NCI-H446 treated with DMSO at 0.1 percent for 48 hours (cell line): Measurements from ENCODE around the gene PROM1.

Experiments used
- DNase-seq: peaks from one replicate; lab custom pipeline; 2025; lab: John Stamatoyannopoulos, UW

Gene PROM1, protein sequence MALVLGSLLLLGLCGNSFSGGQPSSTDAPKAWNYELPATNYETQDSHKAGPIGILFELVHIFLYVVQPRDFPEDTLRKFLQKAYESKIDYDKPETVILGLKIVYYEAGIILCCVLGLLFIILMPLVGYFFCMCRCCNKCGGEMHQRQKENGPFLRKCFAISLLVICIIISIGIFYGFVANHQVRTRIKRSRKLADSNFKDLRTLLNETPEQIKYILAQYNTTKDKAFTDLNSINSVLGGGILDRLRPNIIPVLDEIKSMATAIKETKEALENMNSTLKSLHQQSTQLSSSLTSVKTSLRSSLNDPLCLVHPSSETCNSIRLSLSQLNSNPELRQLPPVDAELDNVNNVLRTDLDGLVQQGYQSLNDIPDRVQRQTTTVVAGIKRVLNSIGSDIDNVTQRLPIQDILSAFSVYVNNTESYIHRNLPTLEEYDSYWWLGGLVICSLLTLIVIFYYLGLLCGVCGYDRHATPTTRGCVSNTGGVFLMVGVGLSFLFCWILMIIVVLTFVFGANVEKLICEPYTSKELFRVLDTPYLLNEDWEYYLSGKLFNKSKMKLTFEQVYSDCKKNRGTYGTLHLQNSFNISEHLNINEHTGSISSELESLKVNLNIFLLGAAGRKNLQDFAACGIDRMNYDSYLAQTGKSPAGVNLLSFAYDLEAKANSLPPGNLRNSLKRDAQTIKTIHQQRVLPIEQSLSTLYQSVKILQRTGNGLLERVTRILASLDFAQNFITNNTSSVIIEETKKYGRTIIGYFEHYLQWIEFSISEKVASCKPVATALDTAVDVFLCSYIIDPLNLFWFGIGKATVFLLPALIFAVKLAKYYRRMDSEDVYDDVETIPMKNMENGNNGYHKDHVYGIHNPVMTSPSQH

DNA sequence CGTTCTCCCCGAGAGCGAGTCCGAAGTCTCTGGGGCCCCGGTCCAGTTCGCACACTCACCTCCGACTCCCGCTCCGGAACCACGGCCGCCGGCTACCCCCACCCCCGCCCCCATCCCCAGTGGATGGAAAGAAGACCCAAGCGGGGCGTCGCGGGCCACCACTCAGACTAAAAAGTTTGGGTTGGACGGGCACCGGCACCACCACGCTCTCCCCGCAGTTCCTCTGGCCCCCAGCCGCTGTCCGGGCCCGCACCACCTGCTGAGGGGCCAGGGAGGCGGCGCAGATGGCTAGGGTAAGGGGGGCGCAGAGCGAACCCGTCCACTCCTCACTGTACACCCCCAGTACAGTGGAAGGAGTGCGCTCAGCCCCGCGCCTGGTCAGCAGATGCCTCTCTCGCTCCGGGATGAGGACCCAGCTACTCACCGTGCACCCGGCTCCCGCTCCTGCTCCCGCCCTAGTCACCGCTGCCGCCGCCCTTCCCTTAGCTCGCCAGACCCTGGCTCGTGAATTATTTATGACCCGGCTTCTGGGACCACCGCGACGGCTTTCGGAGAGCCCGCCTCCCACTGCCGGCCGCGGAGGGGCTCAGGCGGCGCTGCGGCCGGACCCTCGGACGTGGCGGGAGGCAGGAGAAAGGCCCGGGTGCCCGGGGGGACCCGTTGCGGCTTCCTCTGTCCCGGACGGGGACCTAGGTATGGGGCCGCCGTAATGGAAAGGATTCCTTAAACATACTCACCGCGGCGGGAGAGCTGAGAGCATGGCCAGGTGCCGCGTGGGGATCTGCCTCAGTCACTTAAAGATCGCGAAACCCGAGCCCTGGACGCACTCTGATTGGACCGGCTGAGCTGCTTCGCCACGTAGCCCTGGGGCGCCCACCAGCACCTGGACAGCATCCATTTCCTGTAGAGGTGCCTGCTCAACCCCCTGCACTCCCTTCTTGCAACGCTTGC lies at the start of gene PROM1:
TSS of gene PROM1 (minus strand) at position 783 of the 951 bp plus-strand sequence. CDS start 8,117 bp downstream, outside the sequence.
- DNase-seq: no peak

DNA sequence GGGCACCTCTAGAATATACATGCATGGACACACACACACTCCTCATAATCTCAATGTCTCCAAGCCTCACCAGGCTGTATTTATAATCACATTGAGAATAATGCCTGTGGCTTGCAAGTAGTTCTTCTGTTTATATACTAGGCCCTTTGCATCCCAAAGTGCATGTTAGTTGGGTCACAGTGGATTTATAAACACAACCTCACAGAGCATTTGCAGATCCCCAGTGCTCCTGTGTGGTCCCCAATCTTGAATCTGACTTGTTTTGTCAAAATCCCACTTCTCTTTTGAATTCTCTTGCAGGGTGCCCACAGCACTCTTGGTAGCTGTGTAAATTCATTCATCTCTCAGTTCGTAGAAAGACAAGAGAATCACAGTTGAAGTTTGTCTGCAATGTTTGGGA lies 49.6 kb upstream of the PROM1 start:
- no peak for DNase-seq

DNA sequence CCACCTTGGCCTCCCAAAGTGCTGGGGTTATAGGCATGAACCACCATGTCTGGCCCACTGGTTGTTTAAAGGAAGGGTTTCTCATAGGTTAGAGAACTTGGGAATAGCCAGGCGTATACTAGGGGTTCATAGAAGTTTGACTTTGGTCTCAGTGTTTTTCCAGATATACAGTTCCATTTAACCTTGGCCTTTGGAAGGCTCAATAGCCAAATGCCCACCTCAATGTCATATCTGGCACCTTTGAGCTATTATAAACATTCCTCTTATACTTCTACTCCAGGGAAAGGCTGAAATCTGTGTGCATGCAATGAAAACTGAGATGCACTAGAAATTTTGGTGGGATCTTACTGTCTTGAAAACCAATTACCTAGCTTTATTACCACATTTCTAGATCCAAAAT lies 47.5 kb upstream of the PROM1 start:
- no peak for DNase-seq

DNA sequence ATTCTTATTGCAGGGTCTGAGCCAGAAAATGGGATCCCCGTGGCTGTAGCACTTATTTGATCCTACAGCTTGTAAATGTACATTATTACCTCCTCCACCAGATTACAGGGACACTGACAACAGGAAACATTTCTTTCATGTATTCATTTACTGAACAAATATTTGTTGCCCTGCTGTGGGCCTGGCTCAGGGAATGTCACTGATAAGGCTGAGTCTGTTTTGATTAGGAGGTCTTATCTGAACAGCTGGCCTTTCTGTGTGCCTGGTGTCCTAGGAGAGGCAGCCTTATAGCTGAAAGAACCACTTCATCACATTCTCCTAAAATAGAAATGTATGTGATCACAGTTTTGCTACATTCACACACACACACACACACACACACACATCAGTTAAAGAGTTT lies 45.5 kb upstream of the PROM1 start:
- no peak for DNase-seq

DNA sequence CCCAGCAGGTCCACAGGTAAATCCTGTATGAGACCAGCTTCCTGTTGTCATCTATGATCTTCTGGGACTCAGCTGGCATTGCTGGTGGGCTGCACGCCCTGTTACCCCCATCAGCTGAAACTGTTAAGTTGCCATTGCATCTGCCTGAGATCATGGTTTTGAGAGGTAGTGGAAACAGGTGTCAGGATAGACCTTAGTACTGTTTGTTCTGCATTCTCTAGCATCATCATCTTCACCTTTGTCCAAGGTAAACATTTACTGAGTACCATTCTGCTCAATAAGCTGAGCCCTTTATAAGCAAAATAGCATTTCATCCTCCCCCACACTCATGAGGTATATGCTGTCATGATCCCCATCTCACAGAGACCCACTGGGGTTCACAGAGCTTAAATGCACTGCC lies 42.9 kb upstream of the PROM1 start:
- DNase-seq: no peak

DNA sequence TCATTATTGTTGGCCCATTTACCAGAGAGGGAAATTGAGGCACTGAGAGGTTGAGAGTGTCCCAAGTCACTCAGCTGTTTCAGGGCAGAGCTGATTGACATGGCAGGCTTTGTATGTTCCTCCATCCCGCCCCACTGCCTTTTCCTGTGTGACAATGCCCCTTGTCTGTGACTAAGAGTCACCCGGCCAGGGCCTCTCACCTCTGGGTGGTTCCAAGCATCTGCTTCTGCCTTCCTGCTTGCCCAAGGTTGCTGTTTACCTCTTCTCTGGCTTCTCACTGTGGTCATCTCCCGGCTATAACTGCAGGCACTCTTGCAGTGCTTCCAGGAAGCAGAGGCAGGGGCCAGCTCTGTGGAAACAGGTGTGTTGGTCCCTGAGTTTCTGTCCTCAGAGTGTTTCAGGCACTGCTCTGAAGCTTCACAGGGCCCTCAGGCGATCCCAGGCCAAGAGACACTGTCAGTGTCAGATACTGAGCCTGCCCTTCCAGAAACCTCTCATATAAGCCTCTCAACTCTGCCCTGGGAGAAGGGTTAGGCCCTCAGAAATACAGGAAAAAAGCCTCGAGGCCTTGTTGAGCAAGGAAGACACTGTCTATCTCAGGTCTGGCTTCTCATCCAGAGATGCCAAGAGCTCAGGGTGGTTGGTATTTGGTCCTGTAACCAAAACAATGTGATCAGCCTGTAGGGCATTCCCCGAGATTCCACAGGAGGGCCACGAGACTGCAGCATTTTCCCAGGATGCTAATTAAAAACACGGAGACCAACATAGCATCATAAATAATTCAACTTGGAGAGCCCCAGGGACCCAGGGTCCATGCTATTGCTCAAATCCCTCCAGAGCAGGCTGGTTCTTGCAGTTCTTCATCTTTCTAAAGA lies 42.0 kb upstream of the PROM1 start:
- DNase-seq: no peak

DNA sequence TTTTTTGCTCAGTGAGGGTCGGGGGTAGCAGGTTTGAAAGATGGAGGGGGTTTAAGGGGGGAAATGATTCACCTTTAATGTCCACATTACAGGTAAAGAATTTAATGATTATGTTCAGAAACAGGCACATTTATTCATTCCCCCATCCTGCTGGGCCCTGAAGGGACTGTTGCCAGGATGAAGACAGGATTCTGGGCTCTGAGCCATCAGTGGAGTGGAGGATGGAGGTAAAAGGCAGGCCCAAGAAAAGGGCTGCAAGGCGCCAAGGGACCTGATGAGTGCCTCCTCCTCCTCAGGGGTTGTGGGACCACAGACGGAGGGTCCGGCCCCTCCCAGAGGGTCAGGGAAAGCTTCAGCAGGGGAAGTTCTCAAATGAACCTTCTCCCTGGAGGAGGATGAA lies 40.4 kb upstream of the PROM1 start:
- DNase-seq: peak; percentile 3

DNA sequence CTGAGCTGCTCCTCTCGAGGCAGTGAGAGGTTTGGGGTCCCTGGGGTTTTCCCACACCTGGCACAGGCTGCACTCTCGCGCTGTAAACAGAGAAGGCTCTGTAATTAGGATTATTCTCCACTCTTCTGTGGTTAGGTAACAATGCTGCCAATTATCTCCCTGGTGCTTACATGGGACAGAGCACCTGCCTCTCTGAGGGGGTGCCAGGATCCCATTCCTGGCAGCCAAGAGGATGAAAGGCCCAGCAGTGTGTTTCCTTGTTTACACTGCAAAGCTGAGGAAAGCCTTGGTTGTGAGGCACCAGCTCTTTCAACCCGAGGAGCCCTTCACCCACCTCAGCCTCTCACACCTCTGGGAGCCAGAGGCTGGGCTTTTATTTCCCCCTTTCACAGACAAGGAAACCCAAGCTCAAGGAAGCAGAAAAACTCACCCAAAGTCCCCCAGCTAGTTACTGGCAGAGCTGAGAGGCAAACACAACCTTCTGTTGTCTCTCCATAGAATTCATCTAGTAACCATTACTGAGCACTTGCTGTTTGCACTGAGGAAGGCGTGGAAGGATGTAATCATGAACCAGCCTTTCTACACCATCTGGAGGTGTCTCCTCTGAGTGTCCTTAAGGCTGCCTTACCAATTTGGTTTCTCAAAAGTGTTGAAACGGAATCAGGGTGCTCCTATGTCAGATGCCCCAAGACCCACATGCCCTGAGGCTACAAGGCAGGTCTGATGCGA lies 39.7 kb upstream of the PROM1 start:
- DNase-seq: peak; percentile 24

DNA sequence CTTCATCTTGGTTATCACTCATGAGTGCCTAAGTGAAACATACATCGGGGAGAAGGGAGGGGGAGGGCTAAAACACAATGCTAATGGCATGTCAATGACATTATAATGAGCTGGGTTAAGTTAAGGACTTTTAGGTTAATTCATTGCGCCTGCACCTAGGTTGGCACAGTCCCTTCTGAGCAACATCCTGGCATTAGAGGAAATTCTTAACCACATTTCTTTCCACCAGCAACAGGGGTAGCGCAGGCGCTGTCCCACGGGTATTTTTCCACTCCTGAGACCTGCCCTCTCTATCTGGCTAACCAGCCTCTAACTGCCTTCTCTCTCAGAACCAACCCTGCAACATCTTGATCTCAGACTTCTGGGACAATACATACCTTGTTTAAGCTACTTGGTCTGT lies 39.0 kb upstream of the PROM1 start:
- no peak for DNase-seq

DNA sequence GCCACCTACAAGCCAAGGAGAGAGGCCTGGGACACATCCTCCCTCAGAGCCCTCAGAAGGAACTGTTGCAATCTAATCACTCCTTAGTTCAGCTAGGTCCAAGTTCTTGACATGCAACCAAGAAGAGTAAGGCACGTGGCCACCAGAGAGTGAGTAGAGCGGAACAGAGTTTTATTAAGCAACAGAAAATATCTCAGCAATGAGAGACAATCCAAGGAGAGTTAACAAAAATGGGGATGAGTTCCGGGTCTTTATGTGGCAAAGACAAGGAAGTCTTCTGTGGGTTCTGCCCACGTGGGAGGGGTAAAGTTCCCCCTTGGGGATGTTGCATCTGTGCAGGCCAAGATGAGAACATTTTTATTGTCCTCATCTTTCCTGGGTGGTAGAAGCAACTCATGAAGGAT lies 38.5 kb upstream of the PROM1 start:
- DNase-seq: no peak

DNA sequence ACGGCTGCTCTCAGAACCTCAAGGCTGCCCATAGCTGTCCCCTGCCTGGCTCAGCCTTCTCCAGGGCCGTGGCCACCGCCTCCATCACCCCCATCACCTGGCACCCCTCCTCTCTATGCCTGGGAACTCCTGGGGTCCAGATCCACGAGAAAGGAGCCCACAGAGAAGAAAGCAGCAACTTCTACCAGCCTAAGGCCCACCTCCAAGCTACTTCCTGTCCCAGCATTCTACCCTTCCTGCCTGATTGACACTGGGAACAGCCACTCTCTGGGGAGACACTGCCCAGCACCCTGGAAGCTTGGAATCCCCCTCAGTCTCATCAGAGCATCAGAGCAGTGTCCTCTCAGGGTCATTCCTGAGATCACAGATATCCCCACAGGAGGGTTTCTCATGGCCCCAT lies 36.9 kb upstream of the PROM1 start:
- no peak for DNase-seq

DNA sequence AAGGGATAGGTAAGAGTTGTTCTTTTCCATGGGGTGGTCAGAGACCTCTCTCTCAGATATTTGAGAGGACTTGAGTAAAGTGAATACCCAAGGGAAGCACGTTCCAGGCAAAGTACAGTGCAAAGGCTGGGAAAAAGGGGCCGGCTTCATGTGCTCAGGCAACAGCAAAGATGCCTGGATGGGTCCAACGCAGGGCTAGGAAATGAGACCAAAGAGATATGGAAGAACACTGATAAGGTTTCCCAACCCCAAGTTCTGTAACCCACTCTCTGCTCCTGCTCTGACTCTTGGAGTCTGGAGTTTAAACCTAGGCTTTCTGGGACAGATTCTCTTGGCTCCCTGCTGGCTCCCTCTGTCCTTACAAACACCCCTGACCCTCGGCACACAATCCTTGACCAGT lies 36.2 kb upstream of the PROM1 start:
- no peak for DNase-seq

DNA sequence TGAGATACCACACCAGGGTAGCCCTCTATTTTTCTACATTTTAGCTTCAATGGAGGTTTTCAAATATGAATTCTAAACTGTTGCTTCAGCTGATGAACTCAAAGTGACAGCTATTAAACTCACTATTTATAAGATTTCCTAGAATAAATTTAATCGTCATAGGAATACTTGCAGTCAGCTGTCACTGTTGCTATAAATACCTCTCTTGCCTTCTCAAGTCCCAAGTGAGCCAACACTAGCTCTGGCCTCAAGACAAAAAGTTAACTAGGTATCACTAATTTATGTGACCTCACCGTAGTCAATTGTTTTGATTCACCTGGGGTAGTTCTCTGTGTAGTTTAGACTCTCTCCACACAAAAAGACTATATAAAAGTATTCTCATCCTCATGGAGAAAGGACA lies 34.3 kb upstream of the PROM1 start:
- no peak for DNase-seq

DNA sequence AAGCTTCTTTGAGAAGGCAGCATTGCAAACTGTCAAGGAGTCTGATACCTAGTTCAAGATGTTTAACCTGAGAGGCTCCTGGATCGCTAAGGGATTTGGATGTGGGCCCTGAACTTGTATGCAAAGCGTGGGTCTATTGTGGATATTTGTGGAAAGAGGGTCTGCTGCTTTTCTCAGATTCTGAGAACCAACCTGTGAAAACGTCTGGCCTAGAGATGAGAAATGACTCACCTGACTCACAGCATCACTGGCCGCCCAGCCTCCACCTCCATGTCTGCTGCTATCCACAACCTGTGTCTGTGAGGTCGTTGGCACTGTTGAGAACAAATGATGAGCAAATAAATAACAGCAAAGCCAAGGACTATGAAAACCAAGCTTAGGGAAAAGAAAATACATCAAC lies 33.3 kb upstream of the PROM1 start:
- DNase-seq: no peak

DNA sequence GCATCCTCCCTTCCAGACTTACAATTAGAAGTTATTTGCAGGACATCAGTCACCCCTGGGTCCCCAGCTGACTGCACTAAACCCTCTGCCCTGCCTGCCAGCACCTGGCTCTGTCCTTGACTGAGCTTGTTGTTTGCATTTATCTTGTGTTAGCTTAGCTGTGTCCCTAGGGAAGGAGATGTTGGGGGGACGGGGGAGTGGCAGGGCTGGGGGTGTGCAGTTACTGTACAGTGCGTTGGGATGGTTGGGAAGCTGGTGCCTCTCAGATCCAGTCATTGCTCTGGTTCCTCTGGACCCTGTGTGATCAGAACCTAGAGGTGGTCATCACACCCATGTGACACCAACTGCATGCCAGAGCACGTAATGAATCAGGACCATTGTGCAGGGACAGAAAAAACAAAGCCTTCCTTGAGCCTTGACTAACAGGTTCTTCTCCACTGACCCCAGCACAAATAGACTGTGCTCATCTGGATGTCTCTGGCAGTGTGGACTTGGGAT lies 32.7 kb upstream of the PROM1 start:
- no peak for DNase-seq

DNA sequence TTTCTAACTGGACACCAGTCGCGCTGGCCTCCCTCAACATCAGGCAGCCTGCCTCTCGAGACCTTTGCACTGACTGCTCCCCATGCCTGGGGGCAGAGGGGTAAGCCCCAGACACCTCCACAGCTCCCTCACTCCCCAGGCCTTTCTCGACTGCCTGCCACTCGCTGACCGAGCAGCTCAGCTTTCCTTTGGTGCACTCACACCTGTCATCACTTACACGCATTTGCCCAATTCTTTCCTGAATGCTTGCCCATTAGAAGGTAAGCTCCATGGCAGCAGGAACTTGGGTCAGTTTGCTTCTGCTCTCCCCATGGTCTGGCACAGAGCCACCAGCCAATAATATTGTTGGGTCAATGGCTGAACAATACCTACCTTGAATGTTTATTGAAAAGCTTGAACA lies 32.2 kb upstream of the PROM1 start:
- DNase-seq: no peak

DNA sequence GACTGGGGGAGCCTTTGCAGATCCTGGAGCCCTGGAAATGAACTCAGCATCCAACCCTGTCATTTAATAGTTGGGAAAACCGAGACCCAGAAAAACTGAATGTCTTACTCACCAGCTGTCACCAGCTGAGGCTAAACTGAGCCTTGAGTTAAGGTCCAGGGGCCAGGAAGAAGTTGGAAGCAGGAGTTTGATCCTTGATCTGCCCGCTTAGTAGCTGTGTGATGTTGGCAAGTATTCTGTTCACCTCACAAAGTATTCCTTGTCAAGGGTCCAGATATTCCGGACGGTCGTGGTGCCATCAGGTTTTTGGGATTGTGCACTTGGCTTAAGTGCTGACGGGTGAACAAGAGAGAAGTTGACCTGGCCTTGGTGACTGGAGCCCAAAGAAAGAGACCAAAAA lies 30.7 kb upstream of the PROM1 start:
- no peak for DNase-seq

DNA sequence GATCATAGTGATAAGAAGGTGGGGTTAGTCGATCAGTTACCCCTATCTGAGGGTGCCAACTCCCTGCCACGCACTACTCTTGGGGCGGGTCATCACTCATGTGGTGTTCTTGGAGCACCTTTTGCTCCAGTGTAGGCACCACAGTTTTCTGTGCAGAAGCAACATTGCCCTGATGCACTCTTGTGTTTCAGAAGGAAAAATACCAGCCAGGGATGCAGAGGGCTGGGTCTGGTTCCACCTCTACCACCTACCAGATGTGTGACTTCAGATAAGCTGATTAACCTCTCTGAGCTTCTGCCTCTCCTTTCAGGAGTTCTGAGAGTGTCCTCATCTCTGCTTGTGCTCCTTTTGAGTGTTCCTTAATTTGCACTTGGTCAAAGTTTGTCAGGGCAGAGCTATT lies 29.9 kb upstream of the PROM1 start:
- DNase-seq: no peak

DNA sequence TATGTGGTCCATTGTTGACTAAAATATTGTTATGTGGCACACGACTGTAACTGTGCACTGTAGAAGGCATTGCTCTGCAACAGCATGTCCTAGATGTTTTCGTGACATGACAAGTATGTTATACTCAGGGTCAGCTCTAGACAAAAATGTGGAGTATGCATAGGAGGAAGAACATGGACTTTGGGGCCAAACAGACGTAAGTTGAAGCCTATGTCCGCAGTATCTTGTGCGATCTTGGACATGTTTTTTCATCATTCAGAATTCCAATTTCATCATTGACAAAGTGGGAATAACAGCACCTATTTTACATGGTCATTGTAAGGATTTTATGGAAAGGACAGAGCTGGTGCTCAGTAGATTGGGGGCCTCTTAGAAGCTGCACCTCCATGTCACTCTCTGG lies 27.7 kb upstream of the PROM1 start:
- DNase-seq: no peak

DNA sequence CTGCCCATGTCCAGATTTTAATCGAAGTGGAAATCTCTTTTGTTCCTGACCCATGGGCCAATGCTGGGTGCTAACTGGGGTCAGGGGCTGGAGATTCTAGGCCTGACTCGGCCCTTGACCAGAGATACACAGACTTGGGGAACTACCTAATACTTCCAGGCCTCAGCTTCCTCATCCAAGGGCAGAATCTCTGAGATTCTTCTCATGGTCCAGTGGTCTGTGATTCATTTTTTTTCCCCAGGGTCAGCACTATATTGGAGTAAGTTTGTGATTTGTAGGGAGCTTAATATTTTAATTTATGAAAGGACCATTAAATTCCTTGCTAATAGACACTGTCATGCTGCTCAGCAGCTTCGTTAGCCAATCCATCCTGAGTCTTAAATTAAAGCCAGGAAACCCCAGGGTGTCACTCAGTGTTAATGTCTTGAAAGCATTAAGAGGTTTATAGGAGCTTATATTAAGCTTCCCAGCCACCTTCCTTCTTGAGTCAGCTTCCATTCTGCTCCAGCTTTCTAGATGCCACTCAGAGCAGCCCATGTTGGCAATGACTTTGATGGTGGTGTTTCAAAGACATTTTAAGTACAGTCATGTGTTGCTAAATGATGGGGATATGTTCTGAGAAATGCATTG lies 27.0 kb upstream of the PROM1 start:
- DNase-seq: no peak
